ENCODE results near the gene RNPS1. TPM values are rescaled to one million over a fixed set of nuclear protein-coding genes. Genes with fewer than 3 reads are reported as not detected.

The RNPS1 gene
- total RNA-seq, 1 experiment from 2014 or later = 131 TPM

DNA sequence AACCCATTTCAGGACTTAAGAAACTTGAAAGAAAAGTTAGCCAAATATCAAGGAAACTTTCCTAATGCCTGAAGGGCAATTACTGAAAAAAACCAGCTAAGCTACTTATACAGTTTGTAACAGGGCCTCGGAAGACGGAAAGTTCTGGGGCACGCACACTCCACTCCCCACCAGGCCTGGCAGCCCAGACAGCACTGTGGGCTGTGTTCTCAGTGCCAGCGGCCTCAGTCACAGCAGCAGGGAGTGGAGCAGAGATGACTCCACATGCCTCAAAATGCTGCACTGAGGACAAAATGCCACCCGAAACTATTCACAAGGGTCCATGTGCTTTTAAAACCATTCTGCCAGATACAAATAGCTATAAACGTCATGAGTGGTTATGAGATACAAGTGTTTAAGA is 10.2 kb downstream of the RNPS1 start:
- DNase-seq = no peak
- no peak for ATAC-seq
- H3K9me3 ChIP-seq (ENCODE audit: low read length) = no peaks in the 10 kb centered on the region
- H3F3A ChIP-seq (ENCODE audit: low read length, unreplicated experiment) = no peaks in the 10 kb centered on the region
- H3K4me2 ChIP-seq (ENCODE audit: low read length) = no peak overlapping the region
- no peak overlapping the region for H3K9ac ChIP-seq (ENCODE audit: low read length)
- no peaks in the 10 kb centered on the region for H3K27me3 ChIP-seq (ENCODE audit: low read length)
- intact Hi-C loops (cut with micrococcal nuclease) = no loop called here
- peaks cover 20% of the 10 kb centered on the region for H3K79me2 ChIP-seq (ENCODE audit: low read length)
- H2AFZ ChIP-seq (ENCODE audit: low read length) = no peak overlapping the region
- H3K27ac ChIP-seq (ENCODE audit: low read length) = no peak overlapping the region
- BruUV-seq (replicated peaks) = no TSS peak
- H3K9me2 ChIP-seq (replicated peaks; ENCODE audit: low read length) = no peaks in the 10 kb centered on the region
- 0 out of 2 replicates have a peak, but pooled peaks cover 11% of the 10 kb centered on the region for H4K20me1 ChIP-seq (ENCODE audit: low read length)
- no peak overlapping the region for H3K4me3 ChIP-seq (ENCODE audit: low read length)
- CTCF ChIA-PET = no interaction called here
- no peaks in the 10 kb centered on the region for H3K4me1 ChIP-seq (ENCODE audit: insufficient read depth, low read length)
- TF ChIP-seq EZH2 (IDR thresholded peaks at IDR 0.05; ENCODE audit: low read length, unreplicated experiment) (no peak), EZH2phosphoT487 (IDR thresholded peaks at IDR 0.05; ENCODE audit: borderline replicate concordance, low read length) (no peak)
- TF ChIP-seq, protein P1, sequence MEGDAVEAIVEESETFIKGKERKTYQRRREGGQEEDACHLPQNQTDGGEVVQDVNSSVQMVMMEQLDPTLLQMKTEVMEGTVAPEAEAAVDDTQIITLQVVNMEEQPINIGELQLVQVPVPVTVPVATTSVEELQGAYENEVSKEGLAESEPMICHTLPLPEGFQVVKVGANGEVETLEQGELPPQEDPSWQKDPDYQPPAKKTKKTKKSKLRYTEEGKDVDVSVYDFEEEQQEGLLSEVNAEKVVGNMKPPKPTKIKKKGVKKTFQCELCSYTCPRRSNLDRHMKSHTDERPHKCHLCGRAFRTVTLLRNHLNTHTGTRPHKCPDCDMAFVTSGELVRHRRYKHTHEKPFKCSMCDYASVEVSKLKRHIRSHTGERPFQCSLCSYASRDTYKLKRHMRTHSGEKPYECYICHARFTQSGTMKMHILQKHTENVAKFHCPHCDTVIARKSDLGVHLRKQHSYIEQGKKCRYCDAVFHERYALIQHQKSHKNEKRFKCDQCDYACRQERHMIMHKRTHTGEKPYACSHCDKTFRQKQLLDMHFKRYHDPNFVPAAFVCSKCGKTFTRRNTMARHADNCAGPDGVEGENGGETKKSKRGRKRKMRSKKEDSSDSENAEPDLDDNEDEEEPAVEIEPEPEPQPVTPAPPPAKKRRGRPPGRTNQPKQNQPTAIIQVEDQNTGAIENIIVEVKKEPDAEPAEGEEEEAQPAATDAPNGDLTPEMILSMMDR (conservative IDR thresholded peaks at IDR 0.05; ENCODE audit: low read depth, low read length) = no peak
- POLR2A ChIA-PET (ENCODE audit: unreplicated experiment) = no interaction called here
- H3K36me3 ChIP-seq (ENCODE audit: low read depth, low read length) = peaks cover 52% of the 10 kb centered on the region

DNA sequence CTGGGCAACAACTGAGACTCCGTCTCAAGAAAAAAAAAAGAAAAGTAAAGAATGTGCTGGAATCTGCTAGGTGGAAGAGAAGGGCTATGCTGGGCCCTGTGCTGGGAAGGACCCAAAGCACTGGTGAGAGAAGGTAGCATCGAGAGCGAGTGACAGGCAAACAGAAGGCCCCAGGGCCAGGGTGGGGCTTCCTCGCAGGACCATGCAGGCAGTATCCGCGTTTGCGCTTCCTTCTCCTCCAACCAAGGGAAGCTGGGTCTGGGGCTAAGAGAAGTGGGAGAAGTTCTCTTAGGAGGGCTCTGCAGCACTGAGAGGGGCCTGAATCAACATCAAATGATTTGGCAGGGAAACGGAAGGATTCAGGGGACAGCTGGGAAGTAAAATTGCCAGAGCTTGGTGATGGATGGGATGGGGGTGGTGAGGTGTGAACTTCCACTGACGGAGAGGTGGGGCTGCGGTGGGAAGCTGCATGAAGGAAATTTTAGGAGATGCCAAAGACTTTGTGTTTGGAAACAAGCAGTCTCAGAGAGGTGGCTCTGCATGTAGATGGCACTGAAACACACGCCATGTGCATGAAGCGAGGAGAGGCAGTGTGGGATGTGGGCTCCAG is 11.3 kb downstream of the RNPS1 start:
- no peak for DNase-seq
- ATAC-seq = no peak
- intact Hi-C loops (cut with micrococcal nuclease) = no loop called here
- H3K9ac ChIP-seq (ENCODE audit: low read length) = no peak overlapping the region
- ChIA-PET POLR2A (ENCODE audit: unreplicated experiment) (no interaction called here), CTCF (no interaction called here)
- peaks cover 41% of the 10 kb centered on the region for H3K36me3 ChIP-seq (ENCODE audit: low read depth, low read length)
- TF ChIP-seq EZH2 (IDR thresholded peaks at IDR 0.05; ENCODE audit: low read length, unreplicated experiment) (no peak), EZH2phosphoT487 (IDR thresholded peaks at IDR 0.05; ENCODE audit: borderline replicate concordance, low read length) (no peak)
- TF ChIP-seq, protein P1 (conservative IDR thresholded peaks at IDR 0.05; ENCODE audit: low read depth, low read length) = no peak
- no peak overlapping the region for H3K27ac ChIP-seq (ENCODE audit: low read length)
- no peaks in the 10 kb centered on the region for H3K27me3 ChIP-seq (ENCODE audit: low read length)
- H4K20me1 ChIP-seq (ENCODE audit: low read length) = 0 out of 2 replicates have a peak, but pooled peaks cover 8% of the 10 kb centered on the region
- no TSS peak for BruUV-seq (replicated peaks)
- H2AFZ ChIP-seq (ENCODE audit: low read length) = no peak overlapping the region
- peaks cover 11% of the 10 kb centered on the region; the same call in 1 of the 2 replicates for H3K79me2 ChIP-seq (ENCODE audit: low read length)
- peaks cover 4% of the 10 kb centered on the region for H3F3A ChIP-seq (ENCODE audit: low read length, unreplicated experiment)
- H3K4me1 ChIP-seq (ENCODE audit: insufficient read depth, low read length) = peaks cover 8% of the 10 kb centered on the region
- H3K4me3 ChIP-seq (ENCODE audit: low read length) = no peak overlapping the region
- no peaks in the 10 kb centered on the region for H3K9me3 ChIP-seq (ENCODE audit: low read length)
- no peaks in the 10 kb centered on the region for H3K9me2 ChIP-seq (replicated peaks; ENCODE audit: low read length)
- no peak overlapping the region for H3K4me2 ChIP-seq (ENCODE audit: low read length)

DNA sequence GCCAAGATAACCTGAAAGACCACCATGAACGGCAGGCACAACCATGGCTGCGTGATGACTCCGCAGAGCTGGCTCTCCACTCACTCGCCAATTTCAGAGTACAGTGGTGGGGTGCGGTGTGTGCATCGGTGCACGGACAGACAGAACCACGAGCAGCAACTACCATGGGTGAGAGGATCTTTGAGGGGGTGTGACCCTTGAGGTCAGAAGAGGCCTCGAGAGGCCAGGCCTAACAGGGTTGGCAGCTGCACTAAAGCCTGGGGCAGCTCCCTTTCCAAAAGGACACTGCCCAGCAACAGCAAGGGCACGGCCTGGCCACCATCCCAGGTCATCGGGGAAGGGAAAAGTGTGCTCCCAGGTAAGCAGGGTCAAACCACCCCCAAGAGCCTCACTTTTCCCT is 14.6 kb downstream of the RNPS1 start:
- Histone ChIP-seq H3K4me2 (ENCODE audit: low read length) (no peak overlapping the region), H3K4me3 (ENCODE audit: low read length) (no peak overlapping the region), H2AFZ (ENCODE audit: low read length) (no peak overlapping the region), H4K20me1 (ENCODE audit: low read length) (0 out of 2 replicates have a peak, but pooled peaks cover 8% of the 10 kb centered on the region), H3K27ac (ENCODE audit: low read length) (no peak overlapping the region), H3K36me3 (ENCODE audit: low read depth, low read length) (peaks cover 23% of the 10 kb centered on the region), H3K9me3 (ENCODE audit: low read length) (no peaks in the 10 kb centered on the region), H3K79me2 (ENCODE audit: low read length) (peaks cover 25% of the 10 kb centered on the region), H3F3A (ENCODE audit: low read length, unreplicated experiment) (peaks cover 4% of the 10 kb centered on the region), H3K4me1 (ENCODE audit: insufficient read depth, low read length) (peaks cover 9% of the 10 kb centered on the region), H3K9me2 (replicated peaks; ENCODE audit: low read length) (no peaks in the 10 kb centered on the region), H3K27me3 (ENCODE audit: low read length) (no peaks in the 10 kb centered on the region), H3K9ac (ENCODE audit: low read length) (no peak overlapping the region)
- TSS peak; percentile 21 for BruUV-seq (replicated peaks)
- CTCF ChIA-PET = no interaction called here
- intact Hi-C loops (cut with micrococcal nuclease) = no loop called here
- ATAC-seq = no peak
- no peak for DNase-seq
- POLR2A ChIA-PET (ENCODE audit: unreplicated experiment) = no interaction called here
- TF ChIP-seq EZH2 (IDR thresholded peaks at IDR 0.05; ENCODE audit: low read length, unreplicated experiment) (no peak), EZH2phosphoT487 (IDR thresholded peaks at IDR 0.05; ENCODE audit: borderline replicate concordance, low read length) (no peak)
- TF ChIP-seq, protein P1 (conservative IDR thresholded peaks at IDR 0.05; ENCODE audit: low read depth, low read length) = no peak
